ENCODE measurements around the gene ADGRV1.
"Not testable (repeated sequence)": the region's sequence is repeated elsewhere in the genome, so short reads cannot be mapped to it uniquely, and the experiment has no call there.

The ADGRV1 gene

GRCh38 chr5:91061094-91061493 is 502.5 kb downstream of the ADGRV1 start:
- no peak overlapping the region for H3K27ac ChIP-seq (ENCODE audit: poor library complexity, severe bottlenecking)
- ATAC-seq (ENCODE audit: low read depth) (no peak), DNase-seq (ENCODE audit: low spot score) (no peak)
- H3K36me3 ChIP-seq (ENCODE audit: low read depth): no peaks in the 10 kb centered on the region
- H3K27me3 ChIP-seq (ENCODE audit: insufficient read depth, poor library complexity, severe bottlenecking): no peaks in the 10 kb centered on the region
- peaks cover 16% of the 10 kb centered on the region for H3K4me1 ChIP-seq (ENCODE audit: insufficient read depth, poor library complexity, severe bottlenecking)
- H3K9me3 ChIP-seq (ENCODE audit: severe bottlenecking): no peaks in the 10 kb centered on the region
- no peak for TF ChIP-seq CTCF (IDR thresholded peaks at IDR 0.05; ENCODE audit: poor library complexity, severe bottlenecking)
- H3K4me3 ChIP-seq (ENCODE audit: severe bottlenecking): no peak overlapping the region

- H3K9me3 ChIP-seq (ENCODE audit: severe bottlenecking): no peaks in the 10 kb centered on the region
- TF ChIP-seq CTCF (IDR thresholded peaks at IDR 0.05; ENCODE audit: poor library complexity, severe bottlenecking): no peak
- no peak for ATAC-seq (ENCODE audit: low read depth)
- no peaks in the 10 kb centered on the region for H3K27me3 ChIP-seq (ENCODE audit: insufficient read depth, poor library complexity, severe bottlenecking)
- H3K27ac ChIP-seq (ENCODE audit: poor library complexity, severe bottlenecking): no peak overlapping the region
- no peak for DNase-seq (ENCODE audit: low spot score)
- H3K4me3 ChIP-seq (ENCODE audit: severe bottlenecking): no peak overlapping the region
- H3K36me3 ChIP-seq (ENCODE audit: low read depth): no peaks in the 10 kb centered on the region
- peaks cover 16% of the 10 kb centered on the region for H3K4me1 ChIP-seq (ENCODE audit: insufficient read depth, poor library complexity, severe bottlenecking)
Measured at GRCh38 chr5:91061946-91062562, 503.5 kb downstream of the ADGRV1 start.

GRCh38 chr5:91063098-91063690 is 504.6 kb downstream of the ADGRV1 start:
- ATAC-seq (ENCODE audit: low read depth); DNase-seq (ENCODE audit: low spot score); H3K27ac ChIP-seq (ENCODE audit: poor library complexity, severe bottlenecking): not testable (repeated sequence)

GRCh38 chr5:91065496-91065895 is 506.9 kb downstream of the ADGRV1 start:
- no peaks in the 10 kb centered on the region for H3K9me3 ChIP-seq (ENCODE audit: severe bottlenecking)
- H3K27ac ChIP-seq (ENCODE audit: poor library complexity, severe bottlenecking): no peak overlapping the region
- TF ChIP-seq CTCF (IDR thresholded peaks at IDR 0.05; ENCODE audit: poor library complexity, severe bottlenecking): no peak
- no peaks in the 10 kb centered on the region for H3K36me3 ChIP-seq (ENCODE audit: low read depth)
- no peaks in the 10 kb centered on the region for H3K4me1 ChIP-seq (ENCODE audit: insufficient read depth, poor library complexity, severe bottlenecking)
- no peaks in the 10 kb centered on the region for H3K27me3 ChIP-seq (ENCODE audit: insufficient read depth, poor library complexity, severe bottlenecking)
- no peak for ATAC-seq (ENCODE audit: low read depth)
- DNase-seq (ENCODE audit: low spot score): no peak
- no peak overlapping the region for H3K4me3 ChIP-seq (ENCODE audit: severe bottlenecking)

More at GRCh38 chr5:91063098-91063690, 504.6 kb downstream of the ADGRV1 start:
- not testable (repeated sequence) for H3K9me3 ChIP-seq (ENCODE audit: severe bottlenecking); H3K4me3 ChIP-seq (ENCODE audit: severe bottlenecking); H3K36me3 ChIP-seq (ENCODE audit: low read depth); H3K27me3 ChIP-seq (ENCODE audit: insufficient read depth, poor library complexity, severe bottlenecking)
- peaks cover 12% of the 10 kb centered on the region for H3K4me1 ChIP-seq (ENCODE audit: insufficient read depth, poor library complexity, severe bottlenecking)

- DNase-seq (ENCODE audit: low spot score) (no peak), ATAC-seq (ENCODE audit: low read depth) (no peak)
- no peaks in the 10 kb centered on the region for H3K9me3 ChIP-seq (ENCODE audit: severe bottlenecking)
- no peaks in the 10 kb centered on the region for H3K36me3 ChIP-seq (ENCODE audit: low read depth)
- no peak overlapping the region for H3K4me3 ChIP-seq (ENCODE audit: severe bottlenecking)
- peaks cover 5% of the 10 kb centered on the region for H3K4me1 ChIP-seq (ENCODE audit: insufficient read depth, poor library complexity, severe bottlenecking)
- no peaks in the 10 kb centered on the region for H3K27me3 ChIP-seq (ENCODE audit: insufficient read depth, poor library complexity, severe bottlenecking)
- H3K27ac ChIP-seq (ENCODE audit: poor library complexity, severe bottlenecking): no peak overlapping the region
- no peak for TF ChIP-seq CTCF (IDR thresholded peaks at IDR 0.05; ENCODE audit: poor library complexity, severe bottlenecking)
Measured at GRCh38 chr5:91069364-91069763, 510.8 kb downstream of the ADGRV1 start.
